RKO (cell line): ENCODE results near the gene CAMSAP1.
A peak's percentile ranks its signal among the peaks of the same experiment; 100 is the strongest.

Experiments
- DNase-seq: peaks from one replicate; pipeline ENCODE4 v3.0.0-alpha.2; 2016; ENCODE audit warnings: low spot score

The CAMSAP1 gene

GRCh38 chr9:135814421-135815095, 92.8 kb downstream of the CAMSAP1 start:
- DNase-seq: no peak

DNA sequence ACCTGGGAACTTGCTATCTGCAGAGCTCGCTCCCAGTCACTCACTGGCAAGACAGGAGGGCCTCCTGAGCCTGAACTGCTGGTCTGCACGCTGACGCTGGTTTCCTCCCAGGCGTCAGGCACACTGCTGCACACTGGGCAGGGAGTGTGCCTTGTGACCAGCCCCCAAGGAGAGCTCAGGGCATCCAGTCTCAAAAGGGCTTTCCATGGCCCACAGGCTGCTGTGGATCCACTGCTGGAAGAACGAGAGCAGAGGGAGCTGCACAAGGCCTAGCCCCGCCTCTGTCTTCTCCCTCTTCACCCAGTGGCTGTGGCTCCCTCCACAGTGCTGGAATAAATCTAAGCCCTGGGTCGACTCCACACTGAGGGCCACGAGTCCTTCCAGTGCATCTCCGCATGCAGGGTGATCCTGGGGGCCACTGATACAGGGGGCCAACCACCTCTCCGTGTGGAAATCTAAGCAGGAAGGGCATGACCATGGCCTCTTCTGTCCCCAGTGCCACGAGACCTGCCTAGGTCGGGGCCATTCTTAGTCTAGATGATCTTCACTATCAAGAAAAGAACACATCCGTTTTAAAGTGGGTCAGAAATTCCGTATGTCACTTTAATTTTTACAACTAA, 93.6 kb downstream of the CAMSAP1 start:
- no peak for DNase-seq

DNA sequence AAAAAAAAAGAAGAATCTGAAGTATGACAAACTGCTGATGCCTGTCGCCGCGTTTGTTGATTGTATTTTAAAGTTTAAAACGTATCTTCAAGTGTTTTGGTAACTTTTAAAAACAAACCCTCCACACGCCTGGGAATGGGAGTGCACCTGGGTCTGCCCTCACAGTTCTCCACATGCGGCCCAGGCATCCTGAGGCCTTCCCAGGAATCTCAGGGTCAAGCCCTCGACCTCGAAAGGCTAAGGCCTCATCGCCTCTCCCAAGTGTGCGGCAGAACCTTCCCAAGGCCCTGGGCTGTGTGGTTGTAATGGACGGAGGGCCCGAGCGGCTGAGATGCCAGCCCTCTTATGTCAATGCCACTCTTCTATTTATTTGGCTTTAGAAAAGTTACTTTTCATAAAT, 94.4 kb downstream of the CAMSAP1 start:
- DNase-seq: no peak

DNA sequence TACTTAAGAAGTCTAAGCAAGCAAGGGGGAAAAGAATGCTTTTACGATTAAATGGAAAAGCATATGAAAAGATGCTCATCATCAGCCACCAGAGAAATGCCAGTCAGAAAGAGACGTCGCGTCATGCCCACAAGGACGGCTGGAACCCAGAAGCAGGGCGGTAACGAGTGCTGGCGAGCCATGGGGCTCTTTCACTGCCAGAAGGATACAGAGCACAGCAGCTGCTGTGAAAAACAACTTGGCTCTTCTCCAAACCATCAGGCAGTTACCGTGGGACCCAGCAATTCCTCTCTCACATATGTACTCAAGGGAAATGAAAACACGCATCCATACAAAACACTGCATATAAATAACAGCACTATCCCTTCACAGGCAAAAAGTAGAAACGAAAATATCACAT, 95.5 kb downstream of the CAMSAP1 start:
- DNase-seq: no peak

DNA sequence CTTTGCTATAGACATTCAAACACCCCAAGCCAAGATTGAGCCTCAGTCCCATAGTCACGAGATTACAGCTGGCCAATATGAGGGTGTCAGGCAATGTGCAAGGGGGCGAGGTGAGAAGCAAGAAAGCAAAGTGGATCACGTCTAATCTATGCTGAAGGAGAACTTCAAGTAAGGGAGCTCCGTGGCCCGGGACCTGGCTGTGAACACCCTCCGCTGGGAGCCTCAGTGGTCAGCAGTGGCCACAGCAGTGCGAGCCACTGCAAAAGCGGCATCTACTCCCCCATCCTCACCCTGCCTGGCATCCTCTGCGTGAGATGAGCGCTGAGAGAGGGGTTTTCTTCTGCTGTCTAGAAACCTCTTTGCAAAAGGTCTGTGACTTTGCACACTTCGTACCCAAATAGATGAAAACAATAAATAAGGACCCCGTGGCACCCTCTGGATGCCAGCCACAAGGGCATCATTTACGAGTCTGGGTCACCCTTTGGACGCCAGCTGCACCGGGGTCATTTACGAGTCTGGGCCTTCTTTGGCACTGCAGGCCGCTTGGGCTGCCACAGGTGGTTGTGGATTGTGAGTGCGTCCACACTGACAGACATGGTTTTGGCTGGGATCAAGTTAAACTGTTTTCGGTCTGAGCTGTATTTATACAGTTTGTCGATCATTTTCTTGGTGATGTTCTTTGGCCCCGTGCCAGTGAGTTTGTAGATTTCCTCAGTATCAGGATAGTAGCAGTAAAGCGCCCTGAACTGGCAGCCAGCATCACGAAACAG, 96.4 kb downstream of the CAMSAP1 start:
- DNase-seq: no peak

DNA sequence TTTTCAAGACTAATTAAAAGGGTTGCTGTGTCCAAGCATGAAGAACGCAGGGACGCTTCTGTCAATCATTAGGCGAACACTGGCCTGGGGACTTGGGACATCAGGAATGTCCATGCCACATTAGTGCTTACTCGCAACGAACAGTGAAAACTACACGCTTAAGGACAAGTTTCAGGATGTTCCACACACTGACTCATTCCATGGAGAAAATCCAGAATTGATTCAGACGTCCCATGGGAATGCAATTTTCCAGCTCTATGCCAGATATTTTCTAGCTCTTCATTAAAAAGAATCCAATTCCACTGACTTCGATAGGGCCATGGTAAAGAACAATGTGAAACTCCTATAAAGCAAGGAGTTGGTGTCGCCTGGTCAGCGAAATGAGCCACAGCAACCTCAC, 98.2 kb downstream of the CAMSAP1 start:
- DNase-seq: no peak

DNA sequence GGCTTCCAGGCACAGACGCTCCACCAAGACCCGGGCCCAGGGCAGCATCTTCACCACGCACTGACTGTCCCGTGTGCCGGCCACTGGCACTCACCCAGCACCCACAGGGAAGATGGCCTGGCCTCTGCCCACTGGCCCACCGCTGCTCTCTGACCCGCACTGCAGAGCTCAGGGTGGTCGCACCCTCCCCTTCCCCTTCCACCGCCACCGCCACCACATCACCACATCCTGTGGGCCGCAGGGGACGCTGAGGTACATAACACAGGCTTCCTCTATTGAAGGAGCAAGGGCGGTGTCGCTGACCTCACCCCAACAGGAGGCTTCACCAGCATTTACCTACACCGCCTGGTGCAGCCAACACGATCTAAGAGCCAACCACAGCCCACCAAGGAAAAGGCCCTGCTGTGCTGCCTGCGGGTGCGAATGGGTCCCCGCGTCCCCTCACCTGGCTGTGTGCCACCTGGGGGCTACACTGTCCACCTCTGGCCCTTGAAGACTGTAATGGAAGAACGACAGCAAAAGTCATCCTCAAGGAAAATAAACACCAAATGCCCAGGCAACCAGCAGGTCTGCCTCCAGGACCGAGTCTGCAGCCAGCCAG, 101.8 kb downstream of the CAMSAP1 start:
- DNase-seq: no peak

DNA sequence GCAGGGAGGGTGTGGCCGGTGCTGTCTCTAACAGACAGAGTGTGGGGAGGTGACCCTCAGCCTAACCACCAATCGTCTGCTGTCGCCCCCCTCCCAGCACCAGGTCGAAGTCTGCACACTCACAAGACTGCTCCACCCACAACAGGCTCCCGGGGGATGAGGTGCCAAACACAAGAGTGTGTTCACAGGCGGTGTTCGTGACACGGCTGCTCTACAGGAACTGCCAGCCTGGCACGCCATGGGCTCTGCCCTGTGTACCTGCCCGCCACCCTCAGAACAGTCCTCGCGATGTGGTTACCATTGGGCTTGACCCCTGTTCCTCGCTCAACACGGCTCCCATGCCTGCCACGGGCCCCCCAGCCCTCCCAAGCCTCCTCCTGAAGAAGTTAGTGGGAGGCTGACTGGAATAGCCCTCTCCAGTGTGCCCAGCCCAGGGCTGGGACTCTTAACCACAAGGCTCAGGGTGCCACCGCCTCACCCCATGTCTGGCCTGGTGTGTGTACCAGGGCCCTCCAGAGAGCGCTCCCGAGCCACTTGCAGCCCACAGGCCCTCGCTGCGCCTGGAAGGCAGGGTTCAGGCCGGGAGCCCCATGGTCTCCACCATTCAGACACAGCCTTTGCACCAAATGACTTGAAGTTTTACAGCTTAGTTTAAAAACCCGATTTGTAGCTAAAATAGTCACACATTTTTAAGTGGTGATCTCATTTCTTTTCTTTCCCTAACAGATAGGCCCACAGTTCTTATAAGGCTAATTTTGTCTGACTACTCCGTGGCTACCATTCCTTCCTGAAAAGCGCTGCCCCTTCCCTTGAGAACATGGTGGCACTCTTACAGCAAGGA, 102.5 kb downstream of the CAMSAP1 start:
- no peak for DNase-seq

- DNase-seq: no peak
Measured at GRCh38 chr9:135803441-135803840, 103.9 kb downstream of the CAMSAP1 start.

DNA sequence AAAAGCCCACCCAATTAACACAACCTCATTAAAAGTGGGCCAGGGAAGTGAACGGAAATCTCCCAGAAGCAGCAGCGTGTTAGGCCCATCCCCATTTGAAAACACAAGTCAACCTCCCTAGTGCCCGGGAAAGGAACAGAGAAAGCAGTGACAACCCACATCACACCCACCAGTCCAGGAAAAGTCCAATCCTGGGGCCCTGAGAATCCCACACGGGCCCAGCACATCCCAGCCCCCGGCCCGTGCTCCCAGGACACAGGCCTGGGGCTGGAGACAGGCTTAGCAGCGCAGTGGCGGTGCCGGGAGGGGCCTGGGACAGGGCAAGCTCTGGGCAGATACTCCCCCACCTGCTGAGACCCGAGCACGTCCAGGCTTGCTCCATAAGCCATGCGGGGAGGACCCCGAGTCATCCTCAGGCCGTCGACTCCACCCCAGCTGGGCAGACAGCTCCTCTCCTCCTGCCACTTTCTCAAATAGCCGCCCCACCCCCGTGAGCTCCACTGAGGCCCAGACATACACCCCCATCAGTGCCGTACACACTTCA, 104.4 kb downstream of the CAMSAP1 start:
- no peak for DNase-seq

GRCh38 chr9:135801070-135801469, 106.3 kb downstream of the CAMSAP1 start:
- no peak for DNase-seq

- DNase-seq: no peak
Measured at GRCh38 chr9:135799261-135799660, 108.1 kb downstream of the CAMSAP1 start.

- DNase-seq: no peak
Measured at GRCh38 chr9:135798263-135798585, 109.1 kb downstream of the CAMSAP1 start.

GRCh38 chr9:135797507-135798262, 109.7 kb downstream of the CAMSAP1 start:
- DNase-seq: peak; percentile 43

DNA sequence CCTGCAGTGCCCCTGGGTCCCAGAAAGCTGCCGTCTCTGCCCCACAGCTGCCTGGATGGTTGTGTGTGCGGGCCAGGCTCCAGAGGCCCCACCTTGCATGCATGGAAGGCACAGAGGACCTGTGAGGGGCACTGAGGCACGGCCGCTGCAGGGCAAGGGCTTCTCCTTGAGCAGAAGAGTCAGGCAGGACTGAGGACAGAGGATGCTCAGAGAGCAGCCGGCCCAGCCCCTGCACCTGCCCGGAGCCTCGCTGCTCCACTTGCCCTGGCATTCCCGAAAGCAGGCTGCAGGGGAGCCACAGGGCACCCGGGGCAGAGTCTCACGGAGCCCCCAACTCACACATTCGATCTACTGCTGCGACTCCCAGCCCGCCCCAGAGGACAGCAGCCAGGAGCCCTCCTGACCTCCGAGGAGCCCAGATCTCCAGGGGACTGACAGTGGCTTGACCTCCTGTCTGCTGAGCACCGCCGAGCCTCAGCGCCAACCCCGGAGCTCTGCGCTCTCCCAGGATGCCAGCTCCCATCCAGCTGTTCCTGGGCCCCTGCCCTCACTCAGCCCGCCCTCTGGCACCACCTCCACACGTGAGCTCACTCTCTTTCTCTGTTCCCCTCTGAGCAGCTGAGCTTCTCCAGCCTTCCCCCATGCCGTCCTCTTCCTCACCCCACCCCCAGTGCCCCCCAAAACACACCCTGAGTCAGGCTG, 110.4 kb downstream of the CAMSAP1 start:
- DNase-seq: no peak

DNA sequence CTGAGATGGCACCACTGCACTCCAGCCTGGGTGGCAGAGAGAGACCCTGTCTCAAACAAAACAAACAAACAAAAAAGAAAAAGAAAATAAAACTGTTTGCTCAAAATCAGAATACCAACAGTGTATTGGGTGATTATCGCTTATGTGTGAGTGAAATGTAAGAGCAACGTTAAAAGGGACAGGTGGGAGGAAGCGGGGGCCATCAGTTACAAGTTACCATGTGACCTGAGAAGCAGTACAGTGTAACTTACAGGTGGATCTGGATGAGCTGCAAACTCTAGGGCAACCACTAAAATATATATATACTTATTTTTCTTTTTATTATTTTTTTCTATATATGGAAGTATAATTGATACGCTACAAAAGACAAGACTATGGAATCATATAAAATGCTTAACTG, 112.0 kb downstream of the CAMSAP1 start:
- DNase-seq: no peak

GRCh38 chr9:135794361-135794885, 112.9 kb downstream of the CAMSAP1 start:
- no peak for DNase-seq

DNA sequence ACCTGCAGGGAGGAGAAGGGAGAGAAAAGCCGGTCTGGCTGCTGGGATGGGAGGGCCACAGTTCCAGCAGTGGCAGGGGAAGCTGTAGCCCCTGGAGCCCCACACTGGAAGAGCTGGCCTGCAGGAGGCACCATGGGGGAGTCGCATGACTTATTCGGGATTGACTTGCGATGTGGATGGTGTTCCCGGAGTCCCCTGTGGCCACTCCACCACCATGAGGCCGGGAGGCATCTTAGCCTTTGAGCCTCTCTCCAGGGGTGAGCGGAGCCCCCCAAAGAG, 113.3 kb downstream of the CAMSAP1 start:
- DNase-seq: no peak

- DNase-seq: no peak
Measured at GRCh38 chr9:135793221-135794056, 113.9 kb downstream of the CAMSAP1 start.
